Activated naive CD4-positive, alpha-beta T cell treated with anti-CD3 and anti-CD28 coated beads for 36 hours (primary cell): ENCODE data around the gene OST4. TPM values are rescaled to one million over a fixed set of nuclear protein-coding genes. Genes with fewer than 3 reads are reported as not detected.
"Not testable (repeated sequence)": the region's sequence is repeated elsewhere in the genome, so short reads cannot be mapped to it uniquely, and the experiment has no call there.

Source experiments
- CTCF ChIA-PET: fragments of 350-600 bp; sonication (Branson Sonifier 250); formaldehyde crosslinking; loops from one replicate; lab custom pipeline; 2021; ENCODE audit warnings: antibody characterized with exemption; lab: Charles Lee
- DNase-seq: peaks from one replicate; pipeline ENCODE4 v3.0.0-alpha.2; 2020
- H3K27ac Mint-ChIP-seq: one replicate; pipeline ENCODE4 v1.8.0; 2021; ENCODE audit warnings: mild to moderate bottlenecking, mixed read lengths
- H3K27me3 Mint-ChIP-seq: one replicate; pipeline ENCODE4 v1.8.0; 2021; ENCODE audit warnings: low read depth, mixed read lengths
- H3K36me3 Mint-ChIP-seq: one replicate; pipeline ENCODE4 v1.8.0; 2021; ENCODE audit warnings: low read depth, mixed read lengths
- H3K4me1 Mint-ChIP-seq: one replicate; pipeline ENCODE4 v1.8.0; 2021; ENCODE audit warnings: low read depth, mixed read lengths
- H3K4me3 Mint-ChIP-seq: one replicate; pipeline ENCODE4 v1.8.0; 2021; ENCODE audit warnings: mild to moderate bottlenecking, moderate library complexity, mixed read lengths
- H3K9me3 Mint-ChIP-seq: one replicate; pipeline ENCODE4 v1.8.0; 2021; ENCODE audit warnings: mixed read lengths
- intact Hi-C: fragments of 100-400 bp; cut with micrococcal nuclease; formaldehyde crosslinking; loops from one replicate; pipeline ENCODE4 v1.15.1; 2023
- total RNA-seq, 2 experiments: library from RNA; stranded (reverse); gene quantifications; one replicate each; pipeline ENCODE4 v1.2.3, GENCODE V29; 2021

Gene OST4
- 100 to 1,000 TPM; 257 to 282 TPM for total RNA-seq

DNA sequence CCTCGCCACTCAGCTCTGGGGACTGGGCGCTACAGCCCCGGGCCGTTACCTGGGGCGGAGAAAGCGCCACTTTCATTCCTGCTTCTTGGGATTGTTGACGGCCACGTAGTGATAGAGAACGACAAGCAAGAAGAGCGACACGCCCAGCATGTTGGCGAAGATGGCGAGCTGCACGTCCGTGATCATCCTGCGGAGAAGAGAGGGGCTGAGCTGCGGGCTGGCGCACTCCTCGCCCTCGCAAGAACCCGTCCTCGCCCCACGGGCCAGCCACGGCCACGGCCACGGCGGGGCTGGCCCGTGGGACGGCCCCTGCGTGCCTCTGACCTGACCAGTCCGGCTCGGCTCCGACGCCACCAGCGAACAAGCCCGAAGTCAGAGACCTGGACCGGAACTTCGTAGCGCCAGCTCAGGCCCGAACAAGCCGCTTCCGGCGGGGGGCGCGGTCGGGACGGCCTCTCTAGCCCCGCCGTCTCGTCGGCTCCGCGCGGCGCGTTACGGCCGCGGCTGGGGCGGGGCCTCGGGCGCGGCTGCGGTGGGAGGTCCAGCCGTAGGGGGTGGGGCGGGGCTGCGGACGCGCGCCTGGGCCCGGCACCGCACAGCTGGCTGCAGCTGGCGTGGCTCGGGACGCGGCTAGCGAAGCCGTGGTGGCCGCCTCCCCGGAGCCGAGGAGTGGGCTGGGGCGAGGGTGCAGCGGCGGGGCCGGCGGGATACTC is at the start of gene OST4:
Gene OST4 (minus strand): TSS at position 378 of the 713 bp plus-strand sequence.
- peak within 1 kb of the TSS; percentile 97 for H3K4me3 Mint-ChIP-seq
- H3K9me3 Mint-ChIP-seq: no peaks in the 10 kb centered on the region
- intact Hi-C loops: loop anchor here (1.0 to 5.0 kb wide), 5 partner anchors 10 to 301 kb away; partner anchors contain the start of genes AGBL5, EIF2B4, KHK and SNX17
- CTCF ChIA-PET: interaction anchor here (0.8 to 2.1 kb wide), 4 partner anchors 10 to 232 kb away, joined by 3 to 13 read pairs (median 4); no protein-coding TSS in a partner anchor
- H3K27me3 Mint-ChIP-seq: no peaks in the 10 kb centered on the region
- peaks cover 76% of the 10 kb centered on the region for H3K4me1 Mint-ChIP-seq
- peak; percentile 88 for DNase-seq
- peaks cover 11% of the 10 kb centered on the region for H3K36me3 Mint-ChIP-seq
- H3K27ac Mint-ChIP-seq: peak within 1 kb of the TSS; percentile 91

DNA sequence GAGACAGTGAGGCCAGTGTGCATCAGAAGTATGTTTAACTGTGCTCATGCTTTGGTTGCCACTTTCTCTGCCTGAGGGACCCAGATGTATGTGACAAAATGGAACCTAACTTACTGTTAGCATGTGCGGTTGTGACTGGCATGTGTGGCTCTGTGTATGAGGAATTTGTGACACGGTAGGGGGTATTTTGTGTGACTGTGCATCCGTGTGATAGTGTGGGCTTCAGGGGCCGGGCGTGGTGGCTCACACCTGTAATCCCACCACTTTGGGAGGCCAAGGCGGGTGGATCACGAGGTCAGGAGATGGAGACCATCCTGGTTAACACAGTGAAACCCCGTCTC is 47.8 kb upstream of the OST4 start:
- H3K9me3 Mint-ChIP-seq, DNase-seq, intact Hi-C loops, CTCF ChIA-PET, H3K27ac Mint-ChIP-seq, H3K36me3 Mint-ChIP-seq: not testable (repeated sequence)
- H3K4me3 Mint-ChIP-seq: peak overlapping the region; percentile 71
- peaks cover 16% of the 10 kb centered on the region for H3K4me1 Mint-ChIP-seq
- H3K27me3 Mint-ChIP-seq: peaks cover 22% of the 10 kb centered on the region

DNA sequence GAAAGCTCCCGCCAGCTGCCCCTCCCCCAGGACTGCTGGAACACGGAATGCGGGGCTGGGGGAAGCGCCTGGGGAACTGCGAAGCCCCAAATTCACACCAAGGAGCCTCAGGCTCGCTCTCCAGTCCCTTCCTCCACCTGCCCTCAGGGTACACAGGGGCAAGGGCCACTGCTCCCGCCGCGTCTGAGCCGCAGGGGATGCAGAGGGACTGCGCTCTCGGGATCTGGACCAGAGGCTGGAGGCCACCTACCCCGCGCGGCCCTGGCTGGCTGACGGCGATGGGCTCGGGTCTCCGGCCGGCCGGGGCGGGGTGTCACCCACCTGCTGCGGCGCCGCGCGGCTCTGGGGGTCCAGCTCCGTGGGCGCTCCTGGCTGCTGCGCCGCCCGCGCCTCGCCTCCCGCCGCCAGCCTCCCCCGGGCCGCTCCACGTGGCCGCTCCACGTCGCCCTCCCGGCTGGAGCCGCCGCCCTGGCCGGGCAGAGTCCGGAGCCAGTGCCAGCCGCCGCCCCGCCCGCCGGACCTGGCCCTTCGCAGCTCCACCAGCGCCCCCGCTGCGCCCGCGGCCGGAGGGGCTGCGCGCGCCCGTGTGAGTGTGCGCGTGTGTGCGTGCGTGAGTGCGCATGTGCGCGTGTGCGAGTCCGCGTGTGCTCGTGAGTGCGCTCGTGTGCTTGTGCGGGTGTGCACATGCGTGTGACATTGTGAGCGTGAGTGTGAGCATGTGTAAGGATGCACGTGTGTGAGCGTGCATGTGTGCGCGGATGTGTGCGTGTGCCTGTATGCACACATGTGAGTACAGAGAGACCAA is 47.3 kb upstream of the OST4 start, which contains the start of gene CGREF1:
Gene CGREF1 (minus strand): TSS at position 604 of the 805 bp plus-strand sequence. CDS start 14,762 bp downstream, outside the sequence.
- Mint-ChIP-seq H3K27ac (no peak within 1 kb of the TSS), H3K36me3 (peaks cover 3% of the 10 kb centered on the region), H3K4me3 (peak within 1 kb of the TSS; percentile 71), H3K4me1 (peaks cover 15% of the 10 kb centered on the region), H3K9me3 (no peaks in the 10 kb centered on the region), H3K27me3 (peaks cover 22% of the 10 kb centered on the region)
- DNase-seq: no peak
- intact Hi-C loops: no loop called here
- CTCF ChIA-PET: interaction anchor here (0.7 to 1.0 kb wide), 2 partner anchors 19 to 51 kb away, joined by 3 read pairs; no protein-coding TSS in a partner anchor

DNA sequence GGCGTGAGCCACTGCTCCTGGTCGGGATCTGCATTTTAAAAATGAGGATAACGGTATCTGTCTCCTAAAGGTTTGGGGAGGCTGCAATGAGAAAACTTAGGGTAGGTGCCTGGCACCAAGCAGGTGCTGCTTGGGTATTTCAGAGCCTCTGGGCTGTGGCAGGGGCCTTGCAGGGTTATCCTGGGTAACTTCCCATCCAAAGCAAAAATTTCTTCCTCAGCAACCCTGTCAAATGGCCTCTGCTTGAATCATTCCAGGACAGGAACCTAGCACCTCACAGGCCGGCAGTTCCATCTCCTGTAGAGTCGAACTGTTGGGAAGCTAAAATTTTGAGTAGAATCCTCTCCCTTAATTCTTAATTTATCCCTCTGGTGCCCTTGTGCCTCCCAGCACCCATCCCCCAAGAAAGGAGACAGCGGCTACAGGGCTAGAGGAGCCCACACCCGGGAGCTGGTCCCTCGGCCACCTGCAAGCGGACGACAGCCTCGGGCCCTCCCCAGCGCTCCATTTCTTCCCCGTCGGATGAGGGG is 46.6 kb upstream of the OST4 start:
- Mint-ChIP-seq H3K27ac (no peak overlapping the region), H3K36me3 (peaks cover 3% of the 10 kb centered on the region), H3K27me3 (peaks cover 22% of the 10 kb centered on the region), H3K4me3 (peak overlapping the region; percentile 58), H3K4me1 (peaks cover 10% of the 10 kb centered on the region), H3K9me3 (no peaks in the 10 kb centered on the region)
- CTCF ChIA-PET: interaction anchor here (0.7 to 1.0 kb wide), 2 partner anchors 18 to 52 kb away, joined by 3 read pairs; no protein-coding TSS in a partner anchor
- intact Hi-C loops: no loop called here
- no peak for DNase-seq

DNA sequence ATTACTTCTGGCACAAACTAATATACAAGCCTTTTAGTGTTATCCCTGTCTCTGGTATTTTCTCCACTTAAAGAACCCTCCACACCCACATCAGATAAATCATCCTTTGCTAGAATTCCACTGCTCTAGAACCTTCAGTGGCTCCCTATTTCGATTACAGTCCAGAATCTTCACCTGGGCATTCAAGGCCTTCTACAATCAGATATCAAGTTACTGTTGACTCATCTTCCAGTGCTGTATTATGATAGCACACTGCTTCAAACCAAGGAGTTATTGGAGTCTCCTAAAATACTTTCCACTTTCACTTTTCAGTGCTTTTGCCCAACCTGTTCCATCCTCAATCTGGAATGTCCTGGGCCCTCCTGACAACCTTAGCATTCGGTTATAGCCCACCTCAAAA is 44.1 kb upstream of the OST4 start:
- Mint-ChIP-seq H3K4me3 (no peak overlapping the region), H3K9me3 (no peaks in the 10 kb centered on the region), H3K27me3 (peaks cover 19% of the 10 kb centered on the region), H3K27ac (no peak overlapping the region), H3K36me3 (peaks cover 3% of the 10 kb centered on the region), H3K4me1 (peaks cover 9% of the 10 kb centered on the region)
- no peak for DNase-seq
- CTCF ChIA-PET: interaction anchor here (1.3 kb wide), 1 partner anchor 22 kb away, joined by 3 read pairs; no protein-coding TSS in a partner anchor
- intact Hi-C loops: no loop called here

DNA sequence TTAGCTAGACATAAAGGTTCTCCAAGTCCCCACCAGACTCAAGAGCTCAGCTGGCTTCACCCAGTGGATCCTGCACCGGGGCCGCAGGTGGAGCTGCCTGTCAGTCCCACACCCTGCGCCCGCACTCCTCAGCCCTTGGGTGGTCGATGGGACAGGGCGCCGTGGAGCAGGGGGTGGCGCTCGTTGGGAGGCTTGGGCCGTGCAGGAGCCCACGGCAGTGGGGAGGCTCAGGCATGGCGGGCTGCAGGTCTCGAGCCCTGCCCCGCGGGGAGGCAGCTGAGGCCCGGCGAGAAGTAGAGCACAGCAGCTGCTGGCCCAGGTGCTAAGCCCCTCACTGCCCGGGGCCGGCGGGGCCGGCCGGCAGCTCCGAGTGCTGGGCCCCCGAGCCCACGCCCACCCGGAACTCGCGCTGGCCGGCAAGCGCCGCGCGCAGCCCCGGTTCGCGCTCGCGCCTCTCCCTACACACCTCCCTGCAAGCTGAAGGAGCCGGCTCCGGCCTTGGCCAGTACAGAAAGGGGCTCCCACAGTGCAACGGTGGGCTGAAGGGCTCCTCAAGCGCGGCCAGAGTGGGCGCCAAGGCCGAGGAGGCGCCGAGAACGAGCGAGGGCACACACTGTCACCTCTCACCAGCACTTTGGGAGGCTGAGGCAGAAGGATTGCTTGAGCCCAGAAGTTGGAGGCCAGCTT is 40.1 kb upstream of the OST4 start:
- H3K9me3 Mint-ChIP-seq, H3K4me3 Mint-ChIP-seq, intact Hi-C loops, H3K27ac Mint-ChIP-seq, H3K36me3 Mint-ChIP-seq, DNase-seq, H3K4me1 Mint-ChIP-seq, H3K27me3 Mint-ChIP-seq: not testable (repeated sequence)
- CTCF ChIA-PET: interaction anchor here (0.6 kb wide), 2 partner anchors 77 to 95 kb away, joined by 3 read pairs; no protein-coding TSS in a partner anchor

DNA sequence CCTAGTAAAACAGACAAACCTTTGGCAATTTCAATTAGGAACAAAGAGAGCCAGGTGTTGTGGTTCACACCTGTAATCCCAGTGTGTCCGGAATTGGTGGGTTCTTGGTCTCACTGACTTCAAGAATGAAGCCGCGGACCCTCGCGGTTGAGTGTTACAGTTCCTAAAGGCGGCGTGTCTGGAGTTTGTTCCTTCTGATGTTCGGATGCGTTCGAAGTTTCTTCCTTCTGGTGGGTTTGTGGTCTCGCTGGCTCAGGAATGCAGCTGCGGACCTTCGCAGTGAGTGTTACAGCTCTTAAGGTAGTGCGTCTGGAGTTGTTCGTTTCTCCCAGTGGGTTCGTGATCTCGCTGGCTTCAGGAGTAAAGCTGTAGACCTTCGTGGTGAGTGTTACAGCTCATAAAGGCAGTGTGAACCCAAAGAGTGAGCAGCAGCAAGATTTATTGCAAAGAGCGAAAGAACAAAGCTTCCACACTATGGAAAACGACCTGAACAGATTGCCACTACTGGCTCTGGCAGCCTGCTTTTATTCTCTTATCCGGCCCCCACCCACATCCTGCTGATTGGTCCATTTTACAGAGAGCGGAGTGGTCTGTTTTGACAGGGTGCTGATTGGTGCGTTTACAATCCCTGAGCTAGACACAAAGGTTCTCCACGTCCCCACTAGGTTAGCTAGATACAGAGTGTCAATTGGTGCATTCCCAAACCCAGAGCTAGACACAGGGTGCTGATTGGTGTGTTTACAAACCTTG is 39.3 kb upstream of the OST4 start:
- H3K36me3 Mint-ChIP-seq, H3K4me3 Mint-ChIP-seq, H3K4me1 Mint-ChIP-seq, H3K9me3 Mint-ChIP-seq, H3K27ac Mint-ChIP-seq, H3K27me3 Mint-ChIP-seq, DNase-seq, intact Hi-C loops: not testable (repeated sequence)
- CTCF ChIA-PET: interaction anchor here (1.3 kb wide), 1 partner anchor 11 kb away, joined by 3 read pairs; no protein-coding TSS in a partner anchor

DNA sequence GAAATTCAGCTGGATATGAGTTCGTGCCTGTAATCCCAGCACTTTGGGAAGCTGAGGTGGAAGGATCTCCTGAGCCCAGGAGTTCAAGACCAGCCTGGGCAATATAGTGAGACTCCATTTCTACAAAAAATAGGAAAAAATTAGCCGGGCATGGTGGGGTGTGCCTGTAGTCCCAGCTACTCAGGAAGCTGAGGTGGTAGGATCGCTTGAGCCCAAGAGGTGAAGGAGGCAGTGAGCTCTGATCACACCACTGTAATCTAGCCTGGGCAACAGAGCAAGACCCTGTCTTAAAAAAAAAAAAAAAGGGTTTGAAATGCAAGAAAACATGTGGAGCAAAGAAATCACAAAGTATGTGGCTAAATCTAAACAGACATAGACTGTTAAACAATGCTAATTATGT is 37.6 kb upstream of the OST4 start:
- H3K27me3 Mint-ChIP-seq: peaks cover 6% of the 10 kb centered on the region

DNA sequence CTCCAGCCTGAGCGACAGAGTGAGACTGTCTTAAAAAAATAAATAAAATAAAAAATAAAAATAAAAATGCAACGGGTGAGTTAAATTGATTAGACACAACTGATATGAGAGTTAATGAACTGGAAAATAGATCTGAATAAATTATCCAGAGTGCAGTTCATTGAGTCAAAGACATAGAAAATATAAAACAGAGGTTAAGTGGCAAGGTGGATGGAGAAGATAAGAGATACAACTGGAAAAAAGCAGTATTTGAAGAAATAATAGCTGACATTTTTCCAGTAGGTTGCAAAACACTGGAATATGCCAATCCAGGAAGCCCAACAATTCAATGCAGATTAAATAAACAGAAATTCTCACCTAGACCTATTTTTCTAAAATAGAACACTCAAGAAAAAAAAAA is 36.8 kb upstream of the OST4 start:
- Mint-ChIP-seq H3K9me3 (no peaks in the 10 kb centered on the region), H3K27me3 (peaks cover 6% of the 10 kb centered on the region), H3K36me3 (peaks cover 6% of the 10 kb centered on the region), H3K4me1 (no peaks in the 10 kb centered on the region), H3K4me3 (no peak overlapping the region), H3K27ac (no peak overlapping the region)
- intact Hi-C loops: no loop called here
- CTCF ChIA-PET: interaction anchor here (0.6 to 1.1 kb wide), 2 partner anchors 14 to 25 kb away, joined by 4 to 6 read pairs; no protein-coding TSS in a partner anchor
- DNase-seq: no peak

More for the DNA sequence above, 37.6 kb upstream of the OST4 start:
- CTCF ChIA-PET: interaction anchor here (0.6 to 1.3 kb wide), 5 partner anchors 9 to 162 kb away, joined by 3 to 6 read pairs (median 3); no protein-coding TSS in a partner anchor
- intact Hi-C loops: no loop called here
- Mint-ChIP-seq H3K9me3 (no peaks in the 10 kb centered on the region), H3K36me3 (peaks cover 6% of the 10 kb centered on the region), H3K4me1 (no peaks in the 10 kb centered on the region), H3K27ac (no peak overlapping the region), H3K4me3 (no peak overlapping the region)
- DNase-seq: no peak

DNA sequence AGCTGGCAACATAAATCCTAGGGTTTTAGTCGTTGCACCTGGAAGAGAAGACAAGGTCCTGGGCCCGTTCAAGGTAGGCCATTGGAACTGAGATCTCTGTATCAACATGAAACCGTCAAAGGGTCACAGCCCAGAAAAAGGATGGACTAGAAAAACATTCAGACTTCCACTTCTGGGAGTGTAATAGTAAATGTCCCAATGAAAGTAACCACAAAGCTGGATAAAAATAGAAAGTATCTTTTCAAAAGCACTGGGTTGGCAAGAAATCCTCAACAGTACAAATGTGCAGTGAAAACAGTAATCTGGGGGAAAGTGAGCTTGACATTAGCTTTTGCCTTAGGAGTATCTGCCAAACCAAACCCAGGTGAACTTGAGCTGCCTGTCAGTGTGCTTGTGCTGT is 34.5 kb upstream of the OST4 start:
- Mint-ChIP-seq H3K9me3 (no peaks in the 10 kb centered on the region), H3K27me3 (peaks cover 6% of the 10 kb centered on the region), H3K4me3 (no peak overlapping the region), H3K4me1 (no peaks in the 10 kb centered on the region), H3K36me3 (peaks cover 6% of the 10 kb centered on the region), H3K27ac (no peak overlapping the region)
- CTCF ChIA-PET: no interaction called here
- no peak for DNase-seq
- intact Hi-C loops: no loop called here

DNA sequence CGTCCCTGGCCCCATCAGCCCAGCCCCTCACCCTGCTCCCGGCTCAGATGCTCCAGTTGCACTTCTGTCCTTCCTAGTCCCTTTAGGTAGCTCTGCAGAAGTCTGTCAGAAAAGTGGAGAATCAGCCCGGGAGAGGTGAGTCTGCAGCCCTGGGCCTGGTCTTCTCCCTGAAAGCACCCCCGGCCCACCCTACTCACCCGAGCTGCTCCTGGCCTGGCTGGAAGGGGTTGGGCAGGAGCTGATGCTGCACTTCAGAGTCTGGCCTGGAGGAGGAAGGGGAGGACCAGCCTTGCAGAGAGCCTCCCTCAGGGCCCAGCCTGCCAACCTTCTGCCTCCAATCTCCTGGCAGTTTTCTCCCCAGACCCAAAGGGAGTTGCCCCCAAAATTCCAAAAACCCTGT is 30.9 kb upstream of the OST4 start:
- H3K27ac Mint-ChIP-seq: no peak overlapping the region
- H3K4me3 Mint-ChIP-seq: no peak overlapping the region
- DNase-seq: no peak
- H3K27me3 Mint-ChIP-seq: no peaks in the 10 kb centered on the region
- CTCF ChIA-PET: interaction anchor here (1.0 to 1.5 kb wide), 2 partner anchors 20 to 163 kb away, joined by 3 to 4 read pairs; no protein-coding TSS in a partner anchor
- intact Hi-C loops: no loop called here
- H3K9me3 Mint-ChIP-seq: no peaks in the 10 kb centered on the region
- H3K4me1 Mint-ChIP-seq: no peaks in the 10 kb centered on the region
- peaks cover 1% of the 10 kb centered on the region for H3K36me3 Mint-ChIP-seq
